HEK293 (cell line): ENCODE measurements around the gene GSAP.

Source experiments
- KLF10 ChIP-seq: fragments of 450-650 bp; IDR thresholded peaks from 2 replicates; pipeline ENCODE4 v1.5.1; 2018; ENCODE audit warnings: missing biosample characterization, mild to moderate bottlenecking, missing genetic modification characterization
- SALL2 ChIP-seq: fragments of 450-650 bp; formaldehyde crosslinking; IDR thresholded peaks from 2 replicates; pipeline ENCODE4 v1.5.0; 2017; ENCODE audit warnings: missing biosample characterization, mild to moderate bottlenecking, missing genetic modification characterization, borderline replicate concordance
- SP2 ChIP-seq: fragments of 450-650 bp; formaldehyde crosslinking; IDR thresholded peaks from 2 replicates; pipeline ENCODE4 v1.5.1; 2016; ENCODE audit warnings: missing biosample characterization, missing genetic modification characterization
- ZBTB26 ChIP-seq: fragments of 450-650 bp; formaldehyde crosslinking; optimal IDR thresholded peaks from 2 replicates; pipeline ENCODE3; 2016; ENCODE audit warnings: missing biosample characterization, mild to moderate bottlenecking, missing genetic modification characterization
- ZBTB48 ChIP-seq: fragments of 450-650 bp; formaldehyde crosslinking; IDR thresholded peaks from 2 replicates; pipeline ENCODE4 v1.5.1; 2016; ENCODE audit warnings: missing biosample characterization, missing genetic modification characterization
- ZNF121 ChIP-seq: fragments of 450-650 bp; formaldehyde crosslinking; IDR thresholded peaks from 2 replicates; pipeline ENCODE4 v1.5.1; 2016; ENCODE audit warnings: missing biosample characterization, missing genetic modification characterization
- ZNF239 ChIP-seq: fragments of 450-650 bp; formaldehyde crosslinking; IDR thresholded peaks from 2 replicates; pipeline ENCODE4 v1.5.1; 2016; ENCODE audit warnings: missing biosample characterization, missing genetic modification characterization
- ZNF404 ChIP-seq: fragments of 450-650 bp; formaldehyde crosslinking; IDR thresholded peaks from 2 replicates; pipeline ENCODE4 v1.5.1; 2017; ENCODE audit warnings: missing biosample characterization, missing genetic modification characterization
- ZNF768 ChIP-seq: fragments of 450-650 bp; formaldehyde crosslinking; IDR thresholded peaks from 2 replicates; pipeline ENCODE4 v1.5.1; 2018; ENCODE audit warnings: missing biosample characterization, mild to moderate bottlenecking, missing genetic modification characterization
- ZNF792 ChIP-seq: fragments of 450-650 bp; formaldehyde crosslinking; IDR thresholded peaks from 2 replicates; pipeline ENCODE4 v1.5.1; 2016; ENCODE audit warnings: missing biosample characterization, missing genetic modification characterization
- TF ChIP-seq, protein P1 (sequence below): fragments of 450-650 bp; formaldehyde crosslinking; IDR thresholded peaks from 2 replicates; pipeline ENCODE4 v1.5.1; 2016; ENCODE audit warnings: missing biosample characterization, missing genetic modification characterization

GRCh38 chr7:77346441-77346840 is 69.7 kb downstream of the GSAP start:
- TF ChIP-seq ZNF121 (tag by site-specific recombination) (0 out of 2 replicates have a peak, but pooled peaks have one; percentile 33), ZNF404 (tag by site-specific recombination) (no peak), ZBTB48 (tag by site-specific recombination) (no peak), ZNF239 (tag by site-specific recombination) (no peak), SALL2 (tag by site-specific recombination) (no peak), ZNF768 (no peak), SP2 (tag by site-specific recombination) (no peak), ZBTB26 (tag by site-specific recombination) (no peak), KLF10 (no peak), ZNF792 (tag by site-specific recombination) (no peak)
- TF ChIP-seq, protein P1, sequence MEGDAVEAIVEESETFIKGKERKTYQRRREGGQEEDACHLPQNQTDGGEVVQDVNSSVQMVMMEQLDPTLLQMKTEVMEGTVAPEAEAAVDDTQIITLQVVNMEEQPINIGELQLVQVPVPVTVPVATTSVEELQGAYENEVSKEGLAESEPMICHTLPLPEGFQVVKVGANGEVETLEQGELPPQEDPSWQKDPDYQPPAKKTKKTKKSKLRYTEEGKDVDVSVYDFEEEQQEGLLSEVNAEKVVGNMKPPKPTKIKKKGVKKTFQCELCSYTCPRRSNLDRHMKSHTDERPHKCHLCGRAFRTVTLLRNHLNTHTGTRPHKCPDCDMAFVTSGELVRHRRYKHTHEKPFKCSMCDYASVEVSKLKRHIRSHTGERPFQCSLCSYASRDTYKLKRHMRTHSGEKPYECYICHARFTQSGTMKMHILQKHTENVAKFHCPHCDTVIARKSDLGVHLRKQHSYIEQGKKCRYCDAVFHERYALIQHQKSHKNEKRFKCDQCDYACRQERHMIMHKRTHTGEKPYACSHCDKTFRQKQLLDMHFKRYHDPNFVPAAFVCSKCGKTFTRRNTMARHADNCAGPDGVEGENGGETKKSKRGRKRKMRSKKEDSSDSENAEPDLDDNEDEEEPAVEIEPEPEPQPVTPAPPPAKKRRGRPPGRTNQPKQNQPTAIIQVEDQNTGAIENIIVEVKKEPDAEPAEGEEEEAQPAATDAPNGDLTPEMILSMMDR (tag by site-specific recombination): no peak
